IPS-18a (cell line): ENCODE results near the gene GYPC.
"Not testable (repeated sequence)": the region's sequence is repeated elsewhere in the genome, so short reads cannot be mapped to it uniquely, and the experiment has no call there.

Experiments
- H3K27ac ChIP-seq: one replicate; pipeline ENCODE4 v1.5.1; 2013; ENCODE audit warnings: low read length
- H3K27me3 ChIP-seq: one replicate; pipeline ENCODE4 v1.6.1; 2013; ENCODE audit warnings: mild to moderate bottlenecking, low read length; ENCODE audit not compliant: control insufficient read depth, insufficient read depth
- H3K36me3 ChIP-seq: one replicate; pipeline ENCODE4 v1.6.1; 2013; ENCODE audit warnings: low read depth, low read length; ENCODE audit not compliant: control insufficient read depth
- H3K4me1 ChIP-seq: one replicate; pipeline ENCODE4 v1.6.1; 2013; ENCODE audit warnings: low read depth, low read length; ENCODE audit not compliant: control insufficient read depth
- H3K4me3 ChIP-seq: one replicate; pipeline ENCODE4 v1.5.1; 2013; ENCODE audit warnings: low read length
- H3K9ac ChIP-seq: one replicate; pipeline ENCODE4 v1.6.1; 2013; ENCODE audit warnings: mild to moderate bottlenecking, low read length, moderate library complexity
- H3K9me3 ChIP-seq: one replicate; pipeline ENCODE4 v1.6.1; 2013; ENCODE audit warnings: low read depth, low read length; ENCODE audit not compliant: control insufficient read depth

GYPC gene

DNA sequence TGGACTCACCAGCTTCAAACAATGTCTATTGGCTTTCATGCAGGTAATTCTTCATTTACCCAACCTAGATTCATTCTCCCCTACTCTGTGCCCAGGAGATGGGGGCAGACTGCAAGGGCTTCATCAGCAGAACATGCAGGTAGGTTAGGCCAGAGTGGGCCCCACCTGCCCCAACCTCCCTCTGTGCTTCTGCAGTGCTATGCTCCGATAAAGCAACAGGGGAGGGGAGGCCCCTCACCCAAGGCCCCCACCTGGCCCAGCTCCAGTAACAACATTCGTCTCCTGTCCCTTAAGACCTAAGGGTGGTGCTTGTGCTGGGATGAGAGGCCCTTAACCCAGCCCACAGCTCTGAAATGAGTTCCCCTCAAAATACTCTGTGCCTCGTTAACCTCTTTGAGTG is 16.7 kb upstream of the GYPC start:
- H3K36me3 ChIP-seq, result no peaks in the 10 kb centered on the region
- no peak overlapping the region for H3K9ac ChIP-seq
- H3K27me3 ChIP-seq, result no peaks in the 10 kb centered on the region
- H3K27ac ChIP-seq, result no peak overlapping the region
- H3K4me1 ChIP-seq, result peaks cover 15% of the 10 kb centered on the region
- H3K9me3 ChIP-seq, result no peaks in the 10 kb centered on the region
- H3K4me3 ChIP-seq, result no peak overlapping the region

DNA sequence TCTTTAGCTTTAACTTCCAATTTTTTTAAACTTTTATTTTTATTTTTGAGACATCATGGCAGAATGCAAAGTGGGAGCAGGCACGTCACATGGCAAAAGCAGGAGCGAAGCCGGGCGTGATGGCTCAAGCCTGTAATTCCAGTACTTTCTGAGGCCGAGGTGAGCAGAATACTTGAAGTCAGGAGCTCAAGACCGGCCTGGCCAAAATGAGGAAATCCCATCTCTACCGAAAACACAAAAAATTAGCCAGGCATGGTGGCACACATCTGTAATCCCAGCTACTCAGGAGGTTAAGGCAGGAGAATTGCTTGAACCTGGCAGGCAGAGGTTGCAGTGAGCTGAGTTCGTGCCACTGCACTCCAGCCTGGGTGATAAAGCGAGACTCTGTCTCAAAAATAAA is 14.7 kb upstream of the GYPC start:
- not testable (repeated sequence) for H3K36me3 ChIP-seq

DNA sequence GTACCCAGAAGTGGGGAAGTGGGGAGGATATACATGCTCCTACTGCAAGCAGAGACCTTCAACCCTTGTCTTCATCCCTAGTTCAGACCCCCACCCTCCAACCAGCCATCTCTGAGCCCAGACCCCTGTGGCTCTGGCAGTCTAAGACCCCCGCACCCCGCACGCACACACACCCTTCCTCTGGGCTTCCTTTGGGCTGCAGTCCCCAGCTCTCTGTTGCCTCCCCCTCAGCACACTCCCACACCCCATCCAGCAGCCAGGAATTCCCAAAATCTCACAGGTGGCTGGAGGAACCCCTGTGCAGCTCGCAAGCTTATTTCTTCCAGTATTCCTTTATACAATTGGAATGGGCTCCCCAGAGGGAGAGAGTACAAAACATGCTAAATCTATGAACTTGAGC is 13.9 kb upstream of the GYPC start:
- H3K27me3 ChIP-seq, result no peaks in the 10 kb centered on the region
- no peak overlapping the region for H3K27ac ChIP-seq
- H3K9me3 ChIP-seq, result no peaks in the 10 kb centered on the region

More for the DNA sequence above, 14.7 kb upstream of the GYPC start:
- not testable (repeated sequence) for H3K9me3 ChIP-seq, H3K27me3 ChIP-seq, H3K4me3 ChIP-seq, H3K9ac ChIP-seq, H3K27ac ChIP-seq
- H3K4me1 ChIP-seq, result peaks cover 15% of the 10 kb centered on the region

GRCh38 chr2:126643431-126643830 is 12.5 kb upstream of the GYPC start:
- H3K27me3 ChIP-seq, result no peaks in the 10 kb centered on the region
- H3K4me3 ChIP-seq, result no peak overlapping the region
- H3K9me3 ChIP-seq, result no peaks in the 10 kb centered on the region
- no peak overlapping the region for H3K27ac ChIP-seq
- H3K9ac ChIP-seq, result no peak overlapping the region
- peaks cover 15% of the 10 kb centered on the region for H3K4me1 ChIP-seq
- H3K36me3 ChIP-seq, result no peaks in the 10 kb centered on the region

More for the DNA sequence above, 13.9 kb upstream of the GYPC start:
- no peak overlapping the region for H3K9ac ChIP-seq
- peaks cover 15% of the 10 kb centered on the region for H3K4me1 ChIP-seq
- no peaks in the 10 kb centered on the region for H3K36me3 ChIP-seq
- H3K4me3 ChIP-seq, result no peak overlapping the region

- H3K9me3 ChIP-seq, result no peaks in the 10 kb centered on the region
- no peak overlapping the region for H3K4me3 ChIP-seq
- no peaks in the 10 kb centered on the region for H3K27me3 ChIP-seq
- peaks cover 15% of the 10 kb centered on the region for H3K4me1 ChIP-seq
- H3K36me3 ChIP-seq, result no peaks in the 10 kb centered on the region
- H3K27ac ChIP-seq, result no peak overlapping the region
- no peak overlapping the region for H3K9ac ChIP-seq
These were observed 12.0 kb upstream of the GYPC start for GRCh38 chr2:126643972-126644371.

DNA sequence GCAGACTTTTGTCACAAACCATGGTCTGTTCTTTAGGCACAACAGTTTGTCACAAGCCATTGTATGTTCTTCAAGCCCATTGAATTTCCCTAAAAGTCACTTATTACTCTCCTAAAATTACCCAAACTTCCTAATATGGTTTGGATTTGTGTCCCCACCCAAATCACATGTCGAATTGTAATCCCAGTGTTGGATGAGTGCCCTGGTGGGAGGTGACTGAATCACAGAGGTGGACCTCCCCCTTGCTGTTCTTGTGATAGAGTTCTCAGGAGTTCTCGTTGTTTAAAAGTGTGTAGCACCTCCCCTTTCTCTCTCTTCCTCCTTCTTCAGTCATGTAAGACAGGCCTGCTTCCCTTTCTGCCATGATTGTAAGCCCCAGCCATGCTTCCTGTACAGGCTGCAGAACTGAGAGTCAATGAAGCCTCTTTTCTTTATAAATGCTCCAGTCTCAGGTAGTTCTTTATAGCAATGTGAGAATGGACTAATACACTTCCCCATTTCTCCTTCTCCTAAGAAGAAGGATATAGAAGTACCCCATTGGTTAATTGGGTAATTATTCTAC is 11.2 kb upstream of the GYPC start:
- H3K9me3 ChIP-seq, result no peaks in the 10 kb centered on the region
- H3K36me3 ChIP-seq, result no peaks in the 10 kb centered on the region
- no peaks in the 10 kb centered on the region for H3K27me3 ChIP-seq
- H3K9ac ChIP-seq, result no peak overlapping the region
- H3K27ac ChIP-seq, result no peak overlapping the region
- peaks cover 15% of the 10 kb centered on the region for H3K4me1 ChIP-seq
- H3K4me3 ChIP-seq, result no peak overlapping the region

DNA sequence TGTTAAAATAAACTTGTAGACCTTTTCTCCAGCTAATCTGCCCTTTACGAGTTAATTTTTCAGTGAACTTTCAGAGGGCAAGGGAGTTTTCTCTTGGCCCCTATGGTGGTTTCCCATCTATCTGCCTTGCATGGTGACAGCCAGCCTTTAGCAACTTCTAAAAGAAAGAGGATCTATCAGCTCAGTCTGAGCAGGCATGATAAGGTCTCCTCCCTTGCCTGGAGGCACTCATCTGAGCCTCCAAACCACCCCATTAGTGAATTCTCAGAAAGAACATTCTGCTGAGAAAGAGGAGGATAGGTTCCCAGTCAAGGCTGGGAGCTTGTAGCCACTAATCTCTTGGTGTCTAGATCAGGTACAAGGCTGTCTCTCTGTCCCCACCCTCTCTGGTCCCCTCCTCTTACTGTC is 10.7 kb upstream of the GYPC start:
- H3K4me1 ChIP-seq, result peaks cover 15% of the 10 kb centered on the region
- no peaks in the 10 kb centered on the region for H3K36me3 ChIP-seq
- H3K9ac ChIP-seq, result no peak overlapping the region
- H3K4me3 ChIP-seq, result no peak overlapping the region
- no peaks in the 10 kb centered on the region for H3K9me3 ChIP-seq
- no peak overlapping the region for H3K27ac ChIP-seq
- H3K27me3 ChIP-seq, result no peaks in the 10 kb centered on the region

- Histone ChIP-seq H3K27ac (no peak overlapping the region), H3K9me3 (no peaks in the 10 kb centered on the region), H3K36me3 (no peaks in the 10 kb centered on the region), H3K9ac (no peak overlapping the region), H3K4me3 (no peak overlapping the region), H3K27me3 (no peaks in the 10 kb centered on the region), H3K4me1 (peaks cover 15% of the 10 kb centered on the region)
These were observed 9.9 kb upstream of the GYPC start for GRCh38 chr2:126646026-126646425.

DNA sequence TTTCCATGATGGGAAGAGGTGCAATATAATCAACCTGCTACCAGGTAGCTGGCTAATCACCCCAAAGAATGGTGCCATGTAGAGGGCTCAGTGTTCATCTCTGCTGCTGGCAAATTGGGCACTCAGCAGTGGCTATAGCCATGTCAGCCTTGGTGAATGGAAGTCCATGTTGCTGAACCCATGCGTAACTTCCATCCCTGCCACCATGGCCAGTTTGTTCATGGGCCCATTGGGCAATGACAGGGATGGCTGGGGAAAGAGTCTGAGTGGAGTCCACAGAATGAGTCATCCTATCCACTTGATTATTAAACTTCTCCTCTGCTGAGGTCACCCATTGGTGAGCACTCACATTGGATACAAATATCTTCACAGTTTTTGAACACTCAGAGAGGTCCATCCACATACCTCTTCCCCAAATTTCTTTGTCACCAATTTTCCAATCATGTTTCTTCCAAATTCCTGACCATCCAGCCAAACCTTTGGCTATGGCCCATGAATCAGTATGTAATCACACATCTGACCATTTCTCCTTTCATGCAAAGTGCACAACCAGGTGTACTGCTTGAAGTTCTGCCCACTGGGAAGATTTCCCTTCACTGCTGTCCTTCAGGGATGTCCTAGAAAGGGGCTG is 8.1 kb upstream of the GYPC start:
- not testable (repeated sequence) for H3K9me3 ChIP-seq, H3K4me3 ChIP-seq, H3K27ac ChIP-seq, H3K27me3 ChIP-seq, H3K36me3 ChIP-seq, H3K9ac ChIP-seq
- H3K4me1 ChIP-seq, result peaks cover 10% of the 10 kb centered on the region

- H3K4me1 ChIP-seq, H3K36me3 ChIP-seq, H3K9ac ChIP-seq, H3K27me3 ChIP-seq, H3K9me3 ChIP-seq, H3K4me3 ChIP-seq, H3K27ac ChIP-seq: not testable (repeated sequence)
These were observed 7.6 kb upstream of the GYPC start for GRCh38 chr2:126648345-126648786.

DNA sequence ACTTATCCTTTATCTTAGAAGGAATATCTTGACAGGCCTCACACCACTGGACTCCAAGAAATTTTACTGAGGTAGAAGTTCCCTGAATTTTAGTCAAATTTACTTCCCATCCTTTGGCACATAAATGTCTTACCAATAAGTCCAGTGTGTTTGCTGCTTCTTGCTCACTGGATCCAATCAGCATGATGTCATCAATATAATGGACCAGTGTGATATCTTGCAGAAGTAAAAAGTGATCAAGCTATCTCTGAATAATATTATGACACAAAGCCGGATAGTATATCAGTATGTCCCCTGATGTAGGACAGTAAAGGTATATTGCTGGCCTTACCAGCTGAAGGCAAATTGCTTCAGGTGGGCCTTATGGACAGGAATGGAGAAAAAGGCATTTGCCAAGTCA is 6.9 kb upstream of the GYPC start:
- Histone ChIP-seq H3K27me3 (no peaks in the 10 kb centered on the region), H3K9me3 (no peaks in the 10 kb centered on the region), H3K27ac (no peak overlapping the region)

DNA sequence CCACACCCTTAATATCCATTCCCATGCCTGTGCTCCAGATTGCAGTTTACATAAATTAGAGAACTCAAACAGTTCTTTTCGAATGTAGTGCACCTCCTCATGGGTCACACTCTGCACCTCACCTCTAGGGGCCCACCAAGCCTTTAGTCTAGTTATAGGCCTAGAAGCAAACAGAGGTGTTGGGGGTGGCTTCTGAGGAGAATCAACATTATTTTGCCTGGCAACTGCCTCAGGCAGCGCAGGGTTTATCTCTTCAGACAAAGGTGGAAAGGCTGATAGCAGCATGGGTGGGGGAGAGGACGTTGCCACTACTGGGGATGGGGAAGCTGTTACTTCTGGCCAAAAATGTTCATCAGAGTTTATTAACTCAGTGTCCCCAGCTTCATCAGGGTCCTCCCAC is 5.0 kb upstream of the GYPC start:
- Histone ChIP-seq H3K4me1 (peaks cover 11% of the 10 kb centered on the region), H3K4me3 (no peak overlapping the region), H3K9me3 (no peaks in the 10 kb centered on the region), H3K9ac (no peak overlapping the region), H3K27ac (no peak overlapping the region), H3K27me3 (peaks cover 13% of the 10 kb centered on the region), H3K36me3 (no peaks in the 10 kb centered on the region)

More for the DNA sequence above, 6.9 kb upstream of the GYPC start:
- Histone ChIP-seq H3K4me1 (no peaks in the 10 kb centered on the region), H3K4me3 (no peak overlapping the region), H3K36me3 (no peaks in the 10 kb centered on the region), H3K9ac (no peak overlapping the region)
